Stomach (tissue), 4 donors: ENCODE results near the gene KCTD12.

ENCODE experiments used
- POLR2A ChIP-seq, 4 donors: fragments of 450-650 bp; IDR thresholded peaks; one replicate each; pipeline ENCODE4 v1.6.1; 2016; ENCODE audit warnings: antibody characterized with exemption in 4 of 4, control low read depth in 2 of 4, mild to moderate bottlenecking in 1 of 4, moderate library complexity in 1 of 4
- TF ChIP-seq, protein P1 (sequence below), 7 experiments: fragments of 450-650 bp in 4 of 7; fragments of 200-600 bp in 3 of 7; sonication (generic) in 3 of 7; IDR thresholded peaks; one replicate each; pipeline ENCODE4 v1.5.1; 2016 to 2019; ENCODE audit warnings: antibody characterized with exemption in 7 of 7, control low read depth in 2 of 7, mild to moderate bottlenecking in 1 of 7

DNA sequence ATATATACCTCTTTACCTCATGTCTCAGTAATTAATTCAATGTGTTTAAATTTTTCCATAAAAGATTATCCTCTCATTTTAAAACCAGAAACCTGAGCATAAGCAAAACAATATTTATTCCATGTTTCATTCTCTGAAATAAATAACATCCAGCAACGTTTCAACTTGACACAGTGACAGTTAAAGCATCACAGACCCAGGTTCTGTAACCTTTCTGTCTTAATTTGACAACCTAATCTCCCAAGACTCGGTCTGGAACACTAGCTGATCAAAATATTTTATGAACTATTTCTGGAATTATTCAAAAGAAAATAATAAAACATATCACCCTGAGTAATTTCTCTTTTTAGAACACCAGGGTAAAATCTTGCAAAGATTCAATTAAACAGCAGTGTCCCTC is 40.3 kb downstream of the KCTD12 start:
- TF ChIP-seq POLR2A (IDR thresholded peaks at IDR 0.05) = no peak
- TF ChIP-seq, protein P1, sequence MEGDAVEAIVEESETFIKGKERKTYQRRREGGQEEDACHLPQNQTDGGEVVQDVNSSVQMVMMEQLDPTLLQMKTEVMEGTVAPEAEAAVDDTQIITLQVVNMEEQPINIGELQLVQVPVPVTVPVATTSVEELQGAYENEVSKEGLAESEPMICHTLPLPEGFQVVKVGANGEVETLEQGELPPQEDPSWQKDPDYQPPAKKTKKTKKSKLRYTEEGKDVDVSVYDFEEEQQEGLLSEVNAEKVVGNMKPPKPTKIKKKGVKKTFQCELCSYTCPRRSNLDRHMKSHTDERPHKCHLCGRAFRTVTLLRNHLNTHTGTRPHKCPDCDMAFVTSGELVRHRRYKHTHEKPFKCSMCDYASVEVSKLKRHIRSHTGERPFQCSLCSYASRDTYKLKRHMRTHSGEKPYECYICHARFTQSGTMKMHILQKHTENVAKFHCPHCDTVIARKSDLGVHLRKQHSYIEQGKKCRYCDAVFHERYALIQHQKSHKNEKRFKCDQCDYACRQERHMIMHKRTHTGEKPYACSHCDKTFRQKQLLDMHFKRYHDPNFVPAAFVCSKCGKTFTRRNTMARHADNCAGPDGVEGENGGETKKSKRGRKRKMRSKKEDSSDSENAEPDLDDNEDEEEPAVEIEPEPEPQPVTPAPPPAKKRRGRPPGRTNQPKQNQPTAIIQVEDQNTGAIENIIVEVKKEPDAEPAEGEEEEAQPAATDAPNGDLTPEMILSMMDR (IDR thresholded peaks at IDR 0.05) = no peak
